OCI-LY7 (cell line): ENCODE measurements around the gene LRBA.

Experiments
- EZH2phosphoT487 ChIP-seq: fragments of 200-600 bp; sonication (generic); IDR thresholded peaks from 2 replicates; pipeline ENCODE4 v1.6.1; 2018; ENCODE audit warnings: low read depth, borderline replicate concordance, mild to moderate bottlenecking, mixed run types, antibody characterized with exemption, low read length, moderate library complexity, mixed read lengths
- TF ChIP-seq, protein P1 (sequence below): fragments of 200-600 bp; sonication (generic); conservative IDR thresholded peaks from 2 replicates; pipeline ENCODE4 v1.5.1; 2014; ENCODE audit warnings: mild to moderate bottlenecking, antibody characterized with exemption, low read length, moderate library complexity, mixed read lengths

- TF ChIP-seq, protein P1, sequence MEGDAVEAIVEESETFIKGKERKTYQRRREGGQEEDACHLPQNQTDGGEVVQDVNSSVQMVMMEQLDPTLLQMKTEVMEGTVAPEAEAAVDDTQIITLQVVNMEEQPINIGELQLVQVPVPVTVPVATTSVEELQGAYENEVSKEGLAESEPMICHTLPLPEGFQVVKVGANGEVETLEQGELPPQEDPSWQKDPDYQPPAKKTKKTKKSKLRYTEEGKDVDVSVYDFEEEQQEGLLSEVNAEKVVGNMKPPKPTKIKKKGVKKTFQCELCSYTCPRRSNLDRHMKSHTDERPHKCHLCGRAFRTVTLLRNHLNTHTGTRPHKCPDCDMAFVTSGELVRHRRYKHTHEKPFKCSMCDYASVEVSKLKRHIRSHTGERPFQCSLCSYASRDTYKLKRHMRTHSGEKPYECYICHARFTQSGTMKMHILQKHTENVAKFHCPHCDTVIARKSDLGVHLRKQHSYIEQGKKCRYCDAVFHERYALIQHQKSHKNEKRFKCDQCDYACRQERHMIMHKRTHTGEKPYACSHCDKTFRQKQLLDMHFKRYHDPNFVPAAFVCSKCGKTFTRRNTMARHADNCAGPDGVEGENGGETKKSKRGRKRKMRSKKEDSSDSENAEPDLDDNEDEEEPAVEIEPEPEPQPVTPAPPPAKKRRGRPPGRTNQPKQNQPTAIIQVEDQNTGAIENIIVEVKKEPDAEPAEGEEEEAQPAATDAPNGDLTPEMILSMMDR: no peak
- no peak for TF ChIP-seq EZH2phosphoT487
Measured at GRCh38 chr4:151015459-151016347, 619 bp upstream of the LRBA start.
